ENCODE measurements around the gene CES5A.

DNA sequence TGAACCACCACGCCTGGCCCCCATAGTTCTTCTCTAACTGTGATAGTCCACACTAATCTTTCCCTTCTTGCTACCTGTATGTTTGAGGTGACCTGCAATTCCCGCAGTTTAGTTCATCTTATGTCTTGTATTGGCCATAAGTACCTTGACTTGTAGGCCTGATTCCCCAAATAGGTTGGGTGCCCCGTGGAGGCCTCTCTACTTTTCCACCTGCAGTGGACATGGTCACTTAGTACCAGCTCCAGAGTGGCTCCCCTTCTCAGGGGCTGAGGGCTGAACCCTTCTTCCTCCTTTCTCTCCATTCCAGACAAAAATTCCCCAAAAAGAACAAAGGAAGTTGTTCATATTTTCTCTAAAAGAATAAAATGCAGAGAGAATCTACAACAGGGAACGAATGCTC lies 33.5 kb upstream of the CES5A start:
- TF ChIP-seq, protein P1, sequence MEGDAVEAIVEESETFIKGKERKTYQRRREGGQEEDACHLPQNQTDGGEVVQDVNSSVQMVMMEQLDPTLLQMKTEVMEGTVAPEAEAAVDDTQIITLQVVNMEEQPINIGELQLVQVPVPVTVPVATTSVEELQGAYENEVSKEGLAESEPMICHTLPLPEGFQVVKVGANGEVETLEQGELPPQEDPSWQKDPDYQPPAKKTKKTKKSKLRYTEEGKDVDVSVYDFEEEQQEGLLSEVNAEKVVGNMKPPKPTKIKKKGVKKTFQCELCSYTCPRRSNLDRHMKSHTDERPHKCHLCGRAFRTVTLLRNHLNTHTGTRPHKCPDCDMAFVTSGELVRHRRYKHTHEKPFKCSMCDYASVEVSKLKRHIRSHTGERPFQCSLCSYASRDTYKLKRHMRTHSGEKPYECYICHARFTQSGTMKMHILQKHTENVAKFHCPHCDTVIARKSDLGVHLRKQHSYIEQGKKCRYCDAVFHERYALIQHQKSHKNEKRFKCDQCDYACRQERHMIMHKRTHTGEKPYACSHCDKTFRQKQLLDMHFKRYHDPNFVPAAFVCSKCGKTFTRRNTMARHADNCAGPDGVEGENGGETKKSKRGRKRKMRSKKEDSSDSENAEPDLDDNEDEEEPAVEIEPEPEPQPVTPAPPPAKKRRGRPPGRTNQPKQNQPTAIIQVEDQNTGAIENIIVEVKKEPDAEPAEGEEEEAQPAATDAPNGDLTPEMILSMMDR (IDR thresholded peaks at IDR 0.05 in 4 of 5, conservative IDR thresholded peaks at IDR 0.05 in 1 of 5): no peak
- no peak for TF ChIP-seq POLR2A (IDR thresholded peaks at IDR 0.05)
